BLaER1 (cell line): ENCODE results near the gene OSBPL10.

Experiments used
- H3K27ac ChIP-seq: shearing (Covaris generic); formaldehyde crosslinking; 2 replicates; pipeline ENCODE4 v1.8.1; 2022
- H3K27me3 ChIP-seq: shearing (Covaris generic); formaldehyde crosslinking; 2 replicates; pipeline ENCODE4 v1.8.1; 2022
- H3K36me3 ChIP-seq: shearing (Covaris generic); formaldehyde crosslinking; 2 replicates; pipeline ENCODE4 v1.8.1; 2022
- H3K4me1 ChIP-seq: shearing (Covaris generic); formaldehyde crosslinking; 2 replicates; pipeline ENCODE4 v1.8.1; 2022
- H3K4me2 ChIP-seq: shearing (Covaris generic); formaldehyde crosslinking; 2 replicates; pipeline ENCODE4 v1.8.1; 2022
- H3K4me3 ChIP-seq: shearing (Covaris generic); formaldehyde crosslinking; 2 replicates; pipeline ENCODE4 v1.8.1; 2022
- H3K9ac ChIP-seq: shearing (Covaris generic); formaldehyde crosslinking; 2 replicates; pipeline ENCODE4 v1.8.1; 2022
- H3K9me3 ChIP-seq: shearing (Covaris generic); formaldehyde crosslinking; 2 replicates; pipeline ENCODE4 v1.8.1; 2022
- H4K20me1 ChIP-seq: shearing (Covaris generic); formaldehyde crosslinking; 2 replicates; pipeline ENCODE4 v1.8.1; 2022
- Cebpa-rat ChIP-seq: shearing (Covaris generic); IDR thresholded peaks from 2 replicates; pipeline ENCODE4 v1.8.1; 2022

OSBPL10 gene

DNA sequence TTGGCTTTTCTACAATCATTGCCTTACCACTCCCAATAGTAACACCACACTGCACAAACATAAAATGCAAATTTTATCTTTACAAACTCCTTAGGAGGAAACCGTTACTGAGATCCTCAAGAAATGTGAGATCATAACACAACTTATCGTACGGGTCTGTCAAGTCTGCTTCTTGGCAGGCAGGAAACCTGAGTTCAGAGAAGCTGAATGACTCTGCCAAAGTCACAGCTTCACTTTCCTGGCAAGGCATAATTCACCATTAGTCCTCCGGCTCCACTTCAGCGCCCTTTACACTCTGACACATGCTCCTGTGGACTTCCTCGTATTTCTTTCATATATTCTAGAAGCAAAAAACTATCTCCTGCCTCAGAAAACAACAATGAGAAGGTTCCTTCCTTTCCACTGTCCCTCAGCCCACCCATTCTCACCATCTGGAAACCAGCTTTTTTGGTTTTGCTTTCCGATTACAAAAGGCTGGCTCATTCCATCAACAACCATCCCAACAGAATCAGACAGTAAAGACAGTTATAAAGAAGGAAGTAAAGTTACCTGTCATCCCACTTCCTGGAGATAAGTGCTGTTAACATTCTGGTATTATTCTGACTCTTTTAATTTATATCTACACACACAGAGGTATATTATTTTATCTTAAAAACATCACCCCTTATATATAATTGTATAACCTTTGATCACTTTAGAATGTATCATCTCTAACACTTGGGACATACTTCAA lies 225.0 kb downstream of the OSBPL10 start:
- H3K9me3 ChIP-seq: no peaks in the 10 kb centered on the region
- H3K4me1 ChIP-seq: no peaks in the 10 kb centered on the region
- no peaks in the 10 kb centered on the region for H3K27me3 ChIP-seq
- no peak overlapping the region for H3K9ac ChIP-seq
- TF ChIP-seq Cebpa-rat: no peak
- H3K4me2 ChIP-seq: no peak overlapping the region
- H4K20me1 ChIP-seq: no peaks in the 10 kb centered on the region
- no peaks in the 10 kb centered on the region for H3K36me3 ChIP-seq
- H3K27ac ChIP-seq: no peak overlapping the region
- no peak overlapping the region for H3K4me3 ChIP-seq

DNA sequence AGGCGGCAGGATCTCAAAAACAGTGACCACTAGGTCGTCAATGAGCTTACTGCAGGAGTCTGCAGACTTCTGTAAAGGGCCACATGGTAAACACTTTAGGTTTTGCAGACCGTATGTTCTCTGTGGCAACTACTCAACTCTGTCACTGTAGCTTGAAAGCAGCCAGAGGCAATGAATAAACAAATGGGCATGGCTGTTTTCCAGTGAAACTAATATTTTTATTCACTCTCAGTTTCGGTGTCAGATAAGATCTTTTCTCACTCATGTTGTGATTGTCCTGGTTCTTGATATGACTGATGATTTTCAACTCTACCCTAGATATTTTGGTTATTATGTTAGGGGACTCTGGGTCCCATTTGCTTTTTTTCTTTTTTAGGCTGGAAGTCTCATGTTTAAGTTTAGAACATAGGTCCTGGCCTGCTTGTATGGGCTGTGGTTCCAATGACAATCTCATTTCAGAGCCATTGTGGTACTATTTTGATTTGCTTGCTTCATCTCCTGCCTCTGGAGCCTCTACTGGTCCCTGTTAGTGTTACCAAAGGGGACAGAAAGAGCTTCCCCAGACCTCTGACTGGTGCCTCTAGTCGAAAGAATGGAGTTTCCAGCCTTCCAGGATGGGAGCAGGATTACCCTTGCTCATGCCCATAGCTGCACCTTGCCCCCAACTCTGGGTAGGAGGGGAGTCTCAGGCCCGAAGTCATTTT lies 226.3 kb downstream of the OSBPL10 start:
- Histone ChIP-seq H3K4me1 (no peaks in the 10 kb centered on the region), H3K9ac (no peak overlapping the region), H3K36me3 (no peaks in the 10 kb centered on the region)

DNA sequence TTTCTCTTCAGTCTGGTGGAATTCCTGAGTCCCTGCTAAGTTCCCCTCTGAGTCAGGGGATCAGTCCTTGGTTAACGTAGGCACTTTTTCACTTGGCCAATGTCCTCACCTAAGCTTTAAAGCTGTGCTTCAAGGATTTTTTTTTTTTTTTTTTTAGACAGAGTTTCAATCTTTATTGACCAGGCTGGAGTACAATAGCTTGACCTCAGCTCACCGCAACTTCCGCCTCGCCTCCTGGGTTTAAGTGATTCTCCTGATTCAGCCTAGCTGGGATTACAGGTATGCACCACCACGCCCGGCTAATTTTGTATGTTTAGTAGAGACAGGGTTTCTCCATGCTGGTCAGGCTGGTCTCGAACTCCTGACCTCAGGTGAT lies 228.0 kb downstream of the OSBPL10 start:
- no peaks in the 10 kb centered on the region for H3K27me3 ChIP-seq
- TF ChIP-seq Cebpa-rat: no peak
- H3K4me2 ChIP-seq: no peak overlapping the region
- no peak overlapping the region for H3K9ac ChIP-seq
- H3K4me3 ChIP-seq: no peak overlapping the region
- H3K4me1 ChIP-seq: no peaks in the 10 kb centered on the region
- H3K36me3 ChIP-seq: no peaks in the 10 kb centered on the region
- no peak overlapping the region for H3K27ac ChIP-seq
- no peaks in the 10 kb centered on the region for H4K20me1 ChIP-seq
- no peaks in the 10 kb centered on the region for H3K9me3 ChIP-seq

More for the DNA sequence above, 226.3 kb downstream of the OSBPL10 start:
- Histone ChIP-seq H3K27ac (no peak overlapping the region), H3K9me3 (no peaks in the 10 kb centered on the region), H3K27me3 (no peaks in the 10 kb centered on the region), H3K4me2 (no peak overlapping the region), H3K4me3 (no peak overlapping the region), H4K20me1 (no peaks in the 10 kb centered on the region)
- no peak for TF ChIP-seq Cebpa-rat

DNA sequence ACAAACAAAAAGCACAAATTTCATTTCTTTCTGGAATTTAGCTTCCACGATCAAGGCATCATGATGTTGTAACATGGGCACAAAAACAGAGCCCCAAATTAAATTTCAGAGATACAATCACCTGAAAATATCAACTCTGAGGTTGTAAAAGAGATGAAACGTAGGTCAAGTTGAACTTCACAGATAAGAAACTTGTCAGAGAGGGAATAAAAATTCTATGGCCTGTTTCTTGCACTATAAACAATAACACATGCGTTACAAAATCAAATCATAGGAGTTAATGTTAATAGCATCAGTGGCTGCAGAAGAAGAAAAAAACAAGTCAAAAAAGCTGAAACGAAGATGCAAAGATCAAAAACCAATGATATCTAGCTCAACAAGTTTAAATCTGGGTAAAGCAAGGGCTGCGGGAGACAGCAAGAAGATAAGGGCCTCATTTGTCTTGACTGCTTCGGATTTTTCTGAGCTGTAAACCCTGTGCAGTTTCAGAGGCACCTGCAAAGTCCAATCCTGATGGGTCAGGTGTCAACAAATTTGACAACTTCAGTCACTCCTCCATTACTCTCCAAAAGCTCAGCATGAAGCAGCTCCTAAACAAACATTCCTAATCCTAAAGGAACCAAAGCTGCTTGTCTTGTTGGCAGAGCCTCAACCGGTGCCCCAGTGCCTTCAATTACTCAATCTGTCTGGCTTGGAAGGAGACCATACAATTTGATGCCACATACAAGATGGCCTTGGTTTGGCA lies 228.6 kb downstream of the OSBPL10 start:
- H3K27me3 ChIP-seq: no peaks in the 10 kb centered on the region
- no peak overlapping the region for H3K4me2 ChIP-seq
- no peaks in the 10 kb centered on the region for H3K36me3 ChIP-seq
- no peaks in the 10 kb centered on the region for H4K20me1 ChIP-seq
- no peaks in the 10 kb centered on the region for H3K9me3 ChIP-seq
- no peak for TF ChIP-seq Cebpa-rat
- H3K4me3 ChIP-seq: no peak overlapping the region
- H3K4me1 ChIP-seq: no peaks in the 10 kb centered on the region
- H3K9ac ChIP-seq: no peak overlapping the region
- no peak overlapping the region for H3K27ac ChIP-seq

DNA sequence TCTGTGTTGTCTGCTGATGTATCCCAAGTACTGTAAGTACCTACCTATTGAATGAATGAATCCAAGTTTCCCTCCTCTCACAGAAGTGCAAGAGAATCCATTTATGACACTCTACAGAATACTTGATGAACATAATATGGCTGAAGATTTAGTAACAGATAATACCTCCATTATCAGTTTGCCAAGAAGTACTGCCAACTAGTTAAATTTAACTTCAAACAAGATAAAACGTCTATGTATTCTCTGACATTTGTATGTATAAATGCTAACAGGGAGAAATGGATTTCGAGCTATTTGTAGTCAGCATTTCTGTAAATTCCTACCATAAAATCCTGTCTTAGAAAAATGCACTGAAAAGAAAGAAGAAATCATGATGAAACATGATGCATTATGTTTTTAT lies 230.7 kb downstream of the OSBPL10 start:
- no peak for TF ChIP-seq Cebpa-rat
- H3K4me1 ChIP-seq: no peaks in the 10 kb centered on the region
- H4K20me1 ChIP-seq: no peaks in the 10 kb centered on the region
- no peak overlapping the region for H3K9ac ChIP-seq
- no peaks in the 10 kb centered on the region for H3K36me3 ChIP-seq
- H3K27ac ChIP-seq: no peak overlapping the region
- H3K4me3 ChIP-seq: no peak overlapping the region
- H3K27me3 ChIP-seq: no peaks in the 10 kb centered on the region
- H3K4me2 ChIP-seq: no peak overlapping the region
- H3K9me3 ChIP-seq: no peaks in the 10 kb centered on the region

DNA sequence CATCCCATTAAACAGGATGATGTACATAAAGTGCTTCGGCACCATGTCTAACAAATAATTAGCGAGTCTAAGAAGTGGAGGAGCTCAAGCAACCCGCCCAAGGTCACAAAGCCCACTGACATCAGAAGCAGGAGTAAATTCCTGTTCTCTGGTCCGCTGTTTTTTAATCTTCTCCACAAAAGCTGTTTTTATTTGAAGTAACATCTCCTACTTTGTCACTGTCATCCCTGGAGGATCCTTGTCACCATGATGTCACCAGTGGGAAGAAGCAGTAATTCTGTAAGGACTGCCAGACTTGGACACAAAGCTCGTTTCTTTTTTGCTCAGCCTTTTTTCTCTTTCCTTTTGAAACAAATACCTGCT lies 232.1 kb downstream of the OSBPL10 start:
- no peaks in the 10 kb centered on the region for H3K36me3 ChIP-seq
- no peaks in the 10 kb centered on the region for H4K20me1 ChIP-seq
- no peaks in the 10 kb centered on the region for H3K9me3 ChIP-seq
- H3K4me1 ChIP-seq: no peaks in the 10 kb centered on the region
- H3K9ac ChIP-seq: no peak overlapping the region
- H3K27me3 ChIP-seq: no peaks in the 10 kb centered on the region
- no peak overlapping the region for H3K4me3 ChIP-seq
- no peak overlapping the region for H3K27ac ChIP-seq
- no peak for TF ChIP-seq Cebpa-rat
- no peak overlapping the region for H3K4me2 ChIP-seq

DNA sequence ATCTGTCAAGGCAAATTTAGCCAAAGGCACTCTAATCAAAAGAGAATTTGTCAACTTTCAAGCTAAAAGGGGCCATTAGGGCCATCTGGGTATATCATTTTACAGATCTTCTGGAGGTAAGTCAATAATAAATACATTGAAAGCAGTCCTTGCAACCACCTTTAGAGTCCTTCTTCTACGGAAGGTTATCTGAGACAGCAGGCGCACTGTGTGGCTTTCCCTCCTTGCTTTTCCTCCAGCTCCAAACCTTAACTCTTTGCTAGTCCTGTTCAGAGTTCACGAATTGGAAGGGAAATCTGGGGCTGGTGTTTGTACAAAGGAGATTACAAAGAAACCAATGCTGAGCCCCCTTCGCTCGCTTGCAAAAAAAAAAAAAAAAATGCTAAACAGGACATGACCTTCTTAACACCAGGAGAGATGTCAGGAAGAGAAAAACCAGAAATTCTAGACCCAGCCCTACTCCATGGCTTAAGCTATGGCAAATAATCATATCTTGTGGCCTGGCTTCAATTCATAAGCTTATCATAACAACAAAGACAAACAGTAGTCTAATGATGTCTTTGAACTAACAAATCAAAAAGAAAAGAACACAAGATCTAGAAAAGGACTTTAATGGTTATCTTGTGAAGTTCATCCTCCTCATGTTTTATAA lies 232.7 kb downstream of the OSBPL10 start:
- no peaks in the 10 kb centered on the region for H3K9me3 ChIP-seq

DNA sequence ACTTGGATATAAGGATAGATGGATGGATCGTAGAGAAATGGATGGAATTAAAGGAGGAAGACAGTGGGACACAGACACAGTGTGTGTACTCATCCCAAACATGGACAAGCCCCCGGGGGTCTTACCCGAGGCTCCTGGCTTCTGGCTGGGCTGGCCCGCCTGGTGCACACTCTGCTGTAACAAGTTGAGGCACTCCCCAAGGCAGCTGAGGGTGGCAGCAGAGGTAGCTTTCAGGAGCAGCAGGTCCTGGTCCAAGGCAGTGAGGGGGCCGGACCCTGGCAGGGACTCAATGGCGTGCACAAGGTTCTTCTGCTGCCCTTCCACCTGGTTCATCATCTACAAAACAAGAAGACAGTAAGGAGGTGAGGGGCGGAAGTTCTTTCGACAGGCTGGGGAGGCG lies 233.3 kb downstream of the OSBPL10 start:
- Histone ChIP-seq H3K27me3 (no peaks in the 10 kb centered on the region), H3K4me3 (no peak overlapping the region), H3K4me2 (no peak overlapping the region), H3K36me3 (no peaks in the 10 kb centered on the region), H3K9me3 (no peaks in the 10 kb centered on the region), H4K20me1 (no peaks in the 10 kb centered on the region), H3K27ac (no peak overlapping the region), H3K4me1 (no peaks in the 10 kb centered on the region), H3K9ac (no peak overlapping the region)
- no peak for TF ChIP-seq Cebpa-rat

More for the DNA sequence above, 232.7 kb downstream of the OSBPL10 start:
- Histone ChIP-seq H4K20me1 (no peaks in the 10 kb centered on the region), H3K27ac (no peak overlapping the region), H3K9ac (no peak overlapping the region), H3K27me3 (no peaks in the 10 kb centered on the region), H3K36me3 (no peaks in the 10 kb centered on the region), H3K4me3 (no peak overlapping the region), H3K4me2 (no peak overlapping the region), H3K4me1 (no peaks in the 10 kb centered on the region)
- no peak for TF ChIP-seq Cebpa-rat

DNA sequence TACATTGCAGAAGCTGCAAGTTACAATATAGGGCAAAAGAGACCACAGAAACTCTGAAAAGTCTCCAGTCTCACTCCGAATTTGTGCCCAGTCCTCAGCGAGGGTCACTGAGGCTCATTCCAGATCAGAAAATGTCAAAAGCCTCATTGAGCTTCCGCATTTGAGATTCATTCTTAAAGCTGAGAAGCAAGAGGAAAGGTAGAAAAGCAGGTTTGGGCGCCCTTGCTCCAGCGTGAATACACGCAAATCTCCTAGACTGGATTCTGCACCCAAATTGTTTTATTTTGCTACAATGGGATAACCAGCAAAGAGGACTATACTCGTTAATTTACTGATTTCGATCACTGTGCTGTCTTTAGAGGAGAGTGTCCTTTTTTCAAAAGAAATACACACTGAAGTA lies 236.1 kb downstream of the OSBPL10 start:
- no peaks in the 10 kb centered on the region for H4K20me1 ChIP-seq
- H3K36me3 ChIP-seq: no peaks in the 10 kb centered on the region
- no peak overlapping the region for H3K4me2 ChIP-seq
- H3K9ac ChIP-seq: no peak overlapping the region
- H3K4me3 ChIP-seq: no peak overlapping the region
- no peaks in the 10 kb centered on the region for H3K9me3 ChIP-seq
- no peak for TF ChIP-seq Cebpa-rat
- no peaks in the 10 kb centered on the region for H3K4me1 ChIP-seq
- H3K27me3 ChIP-seq: no peaks in the 10 kb centered on the region
- no peak overlapping the region for H3K27ac ChIP-seq
